Measurements from ENCODE around the gene ITGAE. TPM values are rescaled to one million over a fixed set of nuclear protein-coding genes. Genes with fewer than 3 reads are reported as not detected.

Gene ITGAE
- polyA plus RNA-seq, 3 donors from 2014 or later = 68.2 to 81.9 (median 81.8) TPM

- Mint-ChIP-seq H3K36me3 (no peaks in the 10 kb centered on the region), H3K4me1 (peaks cover 9 to 16% of the 10 kb centered on the region in 2 donors), H3K27me3 (ENCODE audit: low read depth in 3 of 3) (peaks cover 0 to 3% (median 3%) of the 10 kb centered on the region in 3 donors), H3K27ac (no peak overlapping the region), H3K9me3 (no peaks in the 10 kb centered on the region), H3K4me3 (no peak overlapping the region)
- no peak for DNase-seq
These were observed 119.4 kb downstream of the ITGAE start for GRCh38 chr17:3681565-3681964.

DNA sequence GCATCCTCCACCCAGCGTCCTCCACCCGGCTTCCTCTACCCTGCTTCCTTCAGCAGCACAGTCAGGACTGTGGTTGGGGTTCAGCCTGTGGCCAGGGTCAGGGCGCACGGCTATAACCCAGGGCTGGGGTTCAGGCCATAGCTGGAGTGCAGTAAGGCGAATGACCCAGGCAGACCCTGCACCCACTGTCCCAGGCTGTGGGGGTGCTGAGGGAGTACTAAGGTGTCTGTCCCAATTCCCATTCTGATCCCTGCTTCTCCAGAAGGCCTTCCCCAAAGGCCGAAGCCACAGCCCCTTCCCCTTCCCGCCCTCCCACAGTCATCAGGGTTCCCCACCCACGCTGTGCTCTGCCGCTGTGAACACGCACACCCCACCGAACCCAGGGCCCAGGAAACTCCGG is 119.9 kb downstream of the ITGAE start:
- Mint-ChIP-seq H3K27ac (no peak overlapping the region), H3K36me3 (no peaks in the 10 kb centered on the region), H3K27me3 (ENCODE audit: low read depth in 3 of 3) (peaks cover 0 to 3% (median 3%) of the 10 kb centered on the region in 3 donors), H3K4me3 (no peak overlapping the region), H3K9me3 (no peaks in the 10 kb centered on the region), H3K4me1 (peaks cover 9 to 16% of the 10 kb centered on the region in 2 donors)
- no peak for DNase-seq

GRCh38 chr17:3679531-3680126 is 121.4 kb downstream of the ITGAE start:
- H3K4me3 Mint-ChIP-seq = no peak overlapping the region
- no peaks in the 10 kb centered on the region for H3K36me3 Mint-ChIP-seq
- no peak for DNase-seq
- no peaks in the 10 kb centered on the region for H3K9me3 Mint-ChIP-seq
- H3K27ac Mint-ChIP-seq = no peak overlapping the region
- peaks cover 9 to 16% of the 10 kb centered on the region in 2 donors for H3K4me1 Mint-ChIP-seq
- peaks cover 2 to 5% (median 3%) of the 10 kb centered on the region in 3 donors for H3K27me3 Mint-ChIP-seq (ENCODE audit: low read depth in 3 of 3)

- H3K9me3 Mint-ChIP-seq = no peaks in the 10 kb centered on the region
- H3K27me3 Mint-ChIP-seq (ENCODE audit: low read depth in 3 of 3) = peaks cover 2 to 6% (median 3%) of the 10 kb centered on the region in 3 donors
- no peak overlapping the region for H3K27ac Mint-ChIP-seq
- H3K4me1 Mint-ChIP-seq = peaks cover 9 to 16% of the 10 kb centered on the region in 2 donors
- no peaks in the 10 kb centered on the region for H3K36me3 Mint-ChIP-seq
- DNase-seq = no peak
- no peak overlapping the region for H3K4me3 Mint-ChIP-seq
These were observed 122.0 kb downstream of the ITGAE start for GRCh38 chr17:3678821-3679530.

GRCh38 chr17:3678095-3678820 is 122.7 kb downstream of the ITGAE start:
- no peak overlapping the region for H3K27ac Mint-ChIP-seq
- peaks cover 7 to 13% of the 10 kb centered on the region in 2 donors for H3K4me1 Mint-ChIP-seq
- no peak for DNase-seq
- H3K4me3 Mint-ChIP-seq = no peak overlapping the region
- no peaks in the 10 kb centered on the region for H3K36me3 Mint-ChIP-seq
- H3K27me3 Mint-ChIP-seq (ENCODE audit: low read depth in 3 of 3) = peaks cover 2 to 6% (median 3%) of the 10 kb centered on the region in 3 donors
- no peaks in the 10 kb centered on the region for H3K9me3 Mint-ChIP-seq

GRCh38 chr17:3675886-3676285 is 125.1 kb downstream of the ITGAE start:
- no peaks in the 10 kb centered on the region for H3K9me3 Mint-ChIP-seq
- peaks cover 0 to 3% (median 0%) of the 10 kb centered on the region in 3 donors for H3K36me3 Mint-ChIP-seq
- H3K4me1 Mint-ChIP-seq = peaks cover 0 to 5% of the 10 kb centered on the region in 2 donors
- no peak overlapping the region for H3K27ac Mint-ChIP-seq
- H3K27me3 Mint-ChIP-seq (ENCODE audit: low read depth in 3 of 3) = peaks cover 2 to 3% (median 3%) of the 10 kb centered on the region in 3 donors
- H3K4me3 Mint-ChIP-seq = no peak overlapping the region
- DNase-seq = no peak

DNA sequence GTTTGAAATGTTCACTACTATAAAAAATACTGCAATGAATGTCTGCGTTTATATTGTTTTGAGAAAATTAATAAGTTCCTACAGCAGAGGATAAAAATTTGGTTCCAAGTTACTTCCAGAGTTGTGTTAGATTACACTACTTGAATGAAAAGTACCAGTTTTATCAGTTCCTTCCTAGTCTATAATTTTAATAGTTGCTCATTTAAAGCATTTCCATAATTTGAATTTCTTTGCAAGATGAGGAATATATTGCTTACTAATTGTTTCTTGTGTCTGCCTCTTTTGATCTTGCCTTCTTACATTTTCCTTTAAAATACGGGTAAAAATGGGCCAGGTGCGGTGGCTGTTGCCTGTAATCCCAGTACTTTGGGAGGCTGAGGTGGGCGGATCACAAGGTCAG is 128.4 kb downstream of the ITGAE start:
- no peak for DNase-seq
- no peak overlapping the region for H3K4me3 Mint-ChIP-seq
- no peaks in the 10 kb centered on the region for H3K9me3 Mint-ChIP-seq
- H3K4me1 Mint-ChIP-seq = peaks cover 13 to 22% of the 10 kb centered on the region in 2 donors
- peaks cover 0 to 3% (median 0%) of the 10 kb centered on the region in 3 donors for H3K36me3 Mint-ChIP-seq
- peaks cover 3 to 6% (median 5%) of the 10 kb centered on the region in 3 donors for H3K27me3 Mint-ChIP-seq (ENCODE audit: low read depth in 3 of 3)
- no peak overlapping the region for H3K27ac Mint-ChIP-seq

DNA sequence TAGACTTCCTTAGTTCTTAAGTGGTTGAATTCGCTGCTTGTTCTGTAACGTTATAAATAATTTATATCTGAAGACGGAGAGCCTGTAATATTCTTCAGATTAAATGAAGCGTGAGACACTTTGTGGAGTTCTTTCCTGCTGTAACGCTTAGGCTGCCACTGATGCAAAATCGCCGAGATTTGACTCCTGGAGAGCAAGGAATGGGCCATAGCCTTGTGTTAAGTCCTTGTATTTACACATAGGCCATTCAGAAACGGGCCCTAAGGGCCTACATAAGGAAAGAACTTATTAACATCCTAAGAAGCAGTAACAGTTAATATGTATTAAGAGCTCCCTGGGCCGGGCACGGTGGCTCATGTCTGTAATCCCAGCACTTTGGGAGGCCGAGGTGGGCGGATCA is 131.4 kb downstream of the ITGAE start:
- H3K4me3 Mint-ChIP-seq = peak overlapping the region; percentile 89 to 93 (median 92)
- H3K27me3 Mint-ChIP-seq (ENCODE audit: low read depth in 3 of 3) = peaks cover 2 to 4% (median 4%) of the 10 kb centered on the region in 3 donors
- H3K4me1 Mint-ChIP-seq = peaks cover 21 to 24% of the 10 kb centered on the region in 2 donors
- DNase-seq = no peak
- peak overlapping the region; percentile 82 to 90 (median 84) for H3K27ac Mint-ChIP-seq
- no peaks in the 10 kb centered on the region for H3K9me3 Mint-ChIP-seq
- peaks cover 0 to 3% (median 0%) of the 10 kb centered on the region in 3 donors for H3K36me3 Mint-ChIP-seq

GRCh38 chr17:3669085-3669347 is 132.0 kb downstream of the ITGAE start:
- Mint-ChIP-seq H3K27me3 (ENCODE audit: low read depth in 3 of 3) (peaks cover 2 to 4% (median 4%) of the 10 kb centered on the region in 3 donors), H3K4me1 (peaks cover 21 to 24% of the 10 kb centered on the region in 2 donors), H3K36me3 (peaks cover 0 to 3% (median 0%) of the 10 kb centered on the region in 3 donors), H3K27ac (peak overlapping the region; percentile 82 to 90 (median 84)), H3K4me3 (peak overlapping the region; percentile 89 to 93 (median 92)), H3K9me3 (no peaks in the 10 kb centered on the region)
- no peak for DNase-seq

DNA sequence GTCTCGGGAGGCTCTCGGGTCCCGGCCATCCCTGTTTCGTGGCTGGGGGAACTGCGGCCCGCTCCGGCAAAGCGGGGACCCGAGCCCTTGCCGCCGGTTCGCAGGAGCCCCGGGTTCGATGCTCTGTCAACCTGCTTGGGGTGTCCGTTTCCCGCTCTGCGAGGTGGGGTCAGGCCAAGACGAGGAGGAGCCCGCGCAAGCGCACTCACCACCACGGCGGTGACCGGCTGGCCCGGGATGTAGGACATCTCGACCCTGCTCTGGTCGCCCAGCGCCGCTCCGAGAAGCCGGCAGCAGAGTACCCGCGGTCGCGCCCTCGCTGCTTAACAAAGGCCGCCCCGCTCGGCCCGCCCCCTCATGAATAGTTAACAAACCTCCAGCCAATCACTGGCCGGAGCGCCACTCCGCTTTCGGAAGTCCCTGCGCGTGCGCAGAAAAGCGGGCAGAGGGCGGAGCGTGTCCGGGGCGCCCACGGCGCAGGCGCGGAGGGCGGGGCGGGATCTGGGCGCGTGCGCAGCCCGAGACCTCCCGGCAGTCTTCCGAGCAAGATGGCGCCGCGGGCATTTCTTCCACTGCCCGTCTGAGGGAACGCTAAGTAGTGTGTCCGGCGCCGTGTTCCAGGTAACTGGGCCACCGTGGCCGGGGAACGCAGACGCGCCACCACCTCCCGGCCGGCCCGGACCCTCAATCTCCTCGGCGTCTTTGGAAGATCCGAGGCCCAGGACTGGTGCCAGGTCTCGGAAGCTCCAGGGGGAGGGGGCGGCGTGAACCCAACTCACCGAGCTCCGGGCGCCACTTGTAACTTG is 132.5 kb downstream of the ITGAE start, which contains the start of the genes EMC6 and TAX1BP3:
Gene EMC6, plus strand, starts transcription at position 534 of the 806 bp plus-strand sequence. CDS start 335 bp downstream, outside the sequence.
Gene TAX1BP3, minus strand, starts transcription at position 300 of the 806 bp plus-strand sequence. Its CDS starts 52 bp downstream, at position 248.
- peak; percentile 100 for DNase-seq
- peak within 1 kb of the TSS; percentile 82 to 90 (median 84) for H3K27ac Mint-ChIP-seq
- peak within 1 kb of the TSS; percentile 89 to 93 (median 92) for H3K4me3 Mint-ChIP-seq
- H3K36me3 Mint-ChIP-seq = peaks cover 0 to 3% (median 0%) of the 10 kb centered on the region in 3 donors
- H3K27me3 Mint-ChIP-seq (ENCODE audit: low read depth in 3 of 3) = peaks cover 2 to 4% (median 4%) of the 10 kb centered on the region in 3 donors
- H3K4me1 Mint-ChIP-seq = peaks cover 21 to 24% of the 10 kb centered on the region in 2 donors
- H3K9me3 Mint-ChIP-seq = no peaks in the 10 kb centered on the region

- Mint-ChIP-seq H3K4me1 (peaks cover 21 to 24% of the 10 kb centered on the region in 2 donors), H3K27ac (peak overlapping the region in 2 of 6 donors; percentile 17 to 84), H3K4me3 (peak overlapping the region; percentile 74 to 93 (median 89)), H3K9me3 (no peaks in the 10 kb centered on the region), H3K36me3 (peaks cover 0 to 3% (median 0%) of the 10 kb centered on the region in 3 donors), H3K27me3 (ENCODE audit: low read depth in 3 of 3) (peaks cover 2 to 4% (median 4%) of the 10 kb centered on the region in 3 donors)
- DNase-seq = no peak
These were observed 133.4 kb downstream of the ITGAE start for GRCh38 chr17:3667366-3668278.

DNA sequence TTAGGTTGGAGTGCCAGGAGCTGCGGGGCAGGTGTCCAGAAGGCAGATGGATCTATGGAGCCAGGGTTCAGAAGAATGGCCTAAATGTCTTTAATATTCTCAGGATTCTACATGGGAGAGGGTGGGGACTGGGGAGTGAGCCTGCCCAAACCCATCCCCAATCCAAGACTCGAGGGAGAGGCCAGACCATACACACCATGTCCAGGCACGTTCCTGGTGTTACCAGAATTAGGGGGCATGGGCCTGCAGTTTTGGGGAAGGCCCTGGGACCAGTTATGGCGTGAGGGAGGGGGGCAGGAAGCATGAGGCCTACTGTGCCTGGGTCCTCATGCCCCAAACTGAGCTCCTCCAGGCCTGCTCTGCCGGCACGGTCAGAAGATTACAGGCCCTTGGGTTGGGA is 134.5 kb downstream of the ITGAE start:
- H3K27me3 Mint-ChIP-seq (ENCODE audit: low read depth in 3 of 3) = peaks cover 2 to 4% (median 4%) of the 10 kb centered on the region in 3 donors
- H3K27ac Mint-ChIP-seq = no peak overlapping the region
- peak overlapping the region in 4 of 5 donors; percentile 34 to 71 (median 49) for H3K4me3 Mint-ChIP-seq
- peaks cover 20 to 21% of the 10 kb centered on the region in 2 donors for H3K4me1 Mint-ChIP-seq
- no peaks in the 10 kb centered on the region for H3K9me3 Mint-ChIP-seq
- DNase-seq = no peak
- peaks cover 0 to under 1% (median 0%) of the 10 kb centered on the region in 3 donors for H3K36me3 Mint-ChIP-seq
